GM12892 (cell line): ENCODE data around the gene NME8.

ENCODE experiments used
- POLR2A ChIP-seq: IDR thresholded peaks from 2 replicates; pipeline ENCODE4 v1.6.1; 2011; ENCODE audit warnings: low read depth, low read length, control low read depth
- POLR2AphosphoS5 ChIP-seq: IDR thresholded peaks from 2 replicates; pipeline ENCODE4 v1.6.1; 2011; ENCODE audit warnings: low read depth, low read length, control low read depth
- TAF1 ChIP-seq: IDR thresholded peaks from 2 replicates; pipeline ENCODE4 v1.6.1; 2011; ENCODE audit warnings: low read depth, mild to moderate bottlenecking, control low read depth, low read length, borderline replicate concordance

DNA sequence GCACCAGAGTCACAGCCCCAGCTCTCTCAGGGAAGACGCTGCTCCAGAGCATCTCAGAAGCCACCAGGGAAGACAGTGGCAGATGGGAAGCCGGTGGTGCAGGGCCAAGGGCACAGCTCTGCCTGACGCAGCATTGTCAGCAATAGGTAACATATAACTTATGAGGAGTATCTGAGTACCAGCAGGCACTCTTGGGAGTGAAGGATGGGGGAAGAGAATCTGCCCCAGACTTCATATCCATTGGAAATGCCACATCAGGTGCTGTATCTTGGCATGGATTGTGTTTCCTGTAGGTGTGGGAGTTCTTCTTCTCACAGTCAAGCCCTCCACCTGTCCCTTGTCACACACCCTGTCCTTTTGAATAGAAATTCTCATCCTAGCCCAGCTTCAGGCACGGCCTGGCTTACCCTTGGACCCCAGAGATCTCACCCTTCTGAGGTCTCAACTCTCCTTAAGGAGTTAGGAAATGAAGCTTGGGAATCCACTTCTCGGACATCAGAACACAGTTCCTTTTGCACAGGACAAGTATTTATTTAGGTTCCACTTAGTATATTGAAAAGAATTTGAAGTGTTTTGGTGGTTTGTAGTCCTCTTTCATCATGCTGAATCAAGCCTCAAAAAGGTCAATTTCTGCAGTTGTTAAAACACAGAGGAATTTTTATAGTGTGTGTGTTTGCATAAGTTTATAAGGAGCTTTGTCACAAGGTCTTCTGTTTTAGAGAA is 82.0 kb downstream of the NME8 start:
- TF ChIP-seq POLR2A (no peak), TAF1 (no peak), POLR2AphosphoS5 (no peak)
